GM19240 (cell line): Measurements from ENCODE around the gene FNDC5.

Experiments used
- DNase-seq: peaks from one replicate; pipeline ENCODE4 v3.0.0; 2011; ENCODE audit warnings: low spot score; ENCODE audit not compliant: insufficient read length

The FNDC5 gene

GRCh38 chr1:32884726-32885125, 14.0 kb upstream of the FNDC5 start:
- DNase-seq: no peak

GRCh38 chr1:32884032-32884372, 13.3 kb upstream of the FNDC5 start:
- DNase-seq: no peak

GRCh38 chr1:32883338-32884031, 12.8 kb upstream of the FNDC5 start:
- DNase-seq: no peak

- DNase-seq: no peak
Measured at GRCh38 chr1:32881871-32882850, 11.4 kb upstream of the FNDC5 start.

GRCh38 chr1:32881291-32881690, 10.6 kb upstream of the FNDC5 start:
- DNase-seq: no peak

GRCh38 chr1:32878637-32879041, 7.9 kb upstream of the FNDC5 start:
- DNase-seq: no peak

- DNase-seq: no peak
Measured at GRCh38 chr1:32878183-32878582, 7.5 kb upstream of the FNDC5 start.

- no peak for DNase-seq
Measured at GRCh38 chr1:32877211-32878110, 6.7 kb upstream of the FNDC5 start.

GRCh38 chr1:32876341-32877210, 5.9 kb upstream of the FNDC5 start:
- DNase-seq: peak; percentile 79

GRCh38 chr1:32874860-32875752, 4.4 kb upstream of the FNDC5 start:
- no peak for DNase-seq

- DNase-seq: no peak
Measured at GRCh38 chr1:32873484-32873883, 2.8 kb upstream of the FNDC5 start.

GRCh38 chr1:32872192-32872460, 1.4 kb upstream of the FNDC5 start:
- no peak for DNase-seq

GRCh38 chr1:32871364-32872191, 866 bp upstream of the FNDC5 start:
- no peak for DNase-seq

GRCh38 chr1:32869923-32870614, 643 bp downstream of the FNDC5 start:
- DNase-seq: no peak

- no peak for DNase-seq
Measured at GRCh38 chr1:32868806-32869455, 1.8 kb downstream of the FNDC5 start.

- DNase-seq: no peak
Measured at GRCh38 chr1:32868085-32868484, 2.6 kb downstream of the FNDC5 start.

- no peak for DNase-seq
Measured at GRCh38 chr1:32867671-32868070, 3.0 kb downstream of the FNDC5 start.

- no peak for DNase-seq
Measured at GRCh38 chr1:32867151-32867550, 3.6 kb downstream of the FNDC5 start.
